WTC11 (cell line): ENCODE data around the gene DOCK1. TPM values are rescaled to one million over a fixed set of nuclear protein-coding genes. Genes with fewer than 3 reads are reported as not detected.

ENCODE experiments used
- ATAC-seq: fragments of 200-7000 bp; cut with Tn5 transposase; 2 replicates; pipeline ENCODE4 v1.10.0; 2021; ENCODE audit warnings: mild to moderate bottlenecking, moderate library complexity
- CTCF ChIA-PET: fragments of 300-600 bp; sonication (Branson Sonifier 250); formaldehyde crosslinking; loops from one replicate; lab custom pipeline; 2021; ENCODE audit warnings: antibody characterized with exemption; lab: Charles Lee
- POLR2A ChIA-PET: fragments of 350-600 bp; sonication (Branson Sonifier 250); formaldehyde crosslinking; loops from one replicate; lab custom pipeline; 2021; ENCODE audit warnings: antibody characterized with exemption; lab: Charles Lee
- DNase-seq: peaks from one replicate; pipeline ENCODE4 v3.0.0; 2021; ENCODE audit warnings: low spot score
- H3K27ac Mint-ChIP-seq: 2 replicates; pipeline ENCODE4 v1.8.0; 2021; ENCODE audit warnings: mixed read lengths
- H3K27me3 Mint-ChIP-seq: 2 replicates; pipeline ENCODE4 v1.8.0; 2021; ENCODE audit warnings: low read depth, mild to moderate bottlenecking, moderate library complexity, mixed read lengths
- H3K36me3 Mint-ChIP-seq: 2 replicates; pipeline ENCODE4 v1.8.0; 2021; ENCODE audit warnings: mixed read lengths
- H3K4me1 Mint-ChIP-seq: 2 replicates; pipeline ENCODE4 v1.8.0; 2022; ENCODE audit warnings: mixed read lengths
- H3K4me3 Mint-ChIP-seq: 2 replicates; pipeline ENCODE4 v1.8.0; 2021; ENCODE audit warnings: mild to moderate bottlenecking, moderate library complexity, mixed read lengths
- H3K9me3 Mint-ChIP-seq: 2 replicates; pipeline ENCODE4 v1.8.0; 2021; ENCODE audit warnings: mixed read lengths
- ARID4B ChIP-seq: sonication (generic); formaldehyde crosslinking; IDR thresholded peaks from 2 replicates; pipeline ENCODE4 v1.8.0; 2023; ENCODE audit warnings: missing genetic modification reagents, mild to moderate bottlenecking, borderline replicate concordance
- ATF3 ChIP-seq: sonication (generic); formaldehyde crosslinking; conservative IDR thresholded peaks from 2 replicates; pipeline ENCODE4 v1.8.1; 2022; ENCODE audit warnings: mild to moderate bottlenecking, missing genetic modification reagents
- CREB1 ChIP-seq: sonication (generic); formaldehyde crosslinking; IDR thresholded peaks from 2 replicates; pipeline ENCODE4 v1.8.0; 2023; ENCODE audit warnings: mild to moderate bottlenecking, missing genetic modification reagents
- E2F4 ChIP-seq: sonication (generic); formaldehyde crosslinking; IDR thresholded peaks from 2 replicates; pipeline ENCODE4 v1.8.1; 2022; ENCODE audit warnings: low read depth, mild to moderate bottlenecking, moderate library complexity, missing genetic modification reagents, borderline replicate concordance
- ESRRA ChIP-seq: sonication (generic); formaldehyde crosslinking; IDR thresholded peaks from 2 replicates; pipeline ENCODE4 v1.8.1; 2022; ENCODE audit warnings: mild to moderate bottlenecking, missing genetic modification reagents, borderline replicate concordance
- FOXK1 ChIP-seq: sonication (generic); formaldehyde crosslinking; IDR thresholded peaks from 2 replicates; pipeline ENCODE4 v1.8.0; 2022; ENCODE audit warnings: mild to moderate bottlenecking, moderate library complexity, missing genetic modification reagents
- FOXP4 ChIP-seq: sonication (generic); formaldehyde crosslinking; IDR thresholded peaks from 2 replicates; pipeline ENCODE4 v1.8.0; 2022; ENCODE audit warnings: mild to moderate bottlenecking, missing genetic modification reagents
- GRHL2 ChIP-seq: fragments of 250-450 bp; sonication (Bioruptor Pico); IDR thresholded peaks from 2 replicates; pipeline ENCODE4 v1.8.0; 2022; ENCODE audit warnings: mild to moderate bottlenecking, moderate library complexity; ENCODE audit not compliant: insufficient replicate concordance, severe bottlenecking
- HMGA2 ChIP-seq: fragments of 250-450 bp; sonication (Bioruptor Pico); IDR thresholded peaks from 2 replicates; pipeline ENCODE4 v1.4.0; 2021; ENCODE audit warnings: mild to moderate bottlenecking, moderate library complexity
- IRF2 ChIP-seq: sonication (generic); formaldehyde crosslinking; IDR thresholded peaks from 2 replicates; pipeline ENCODE4 v1.8.0; 2022; ENCODE audit warnings: low read depth, missing genetic modification reagents, borderline replicate concordance
- JAZF1 ChIP-seq: fragments of 250-450 bp; sonication (Bioruptor Pico); IDR thresholded peaks from 2 replicates; pipeline ENCODE4 v1.9.0; 2021; ENCODE audit warnings: moderate library complexity, mild to moderate bottlenecking, inconsistent platforms
- MLX ChIP-seq: sonication (generic); formaldehyde crosslinking; IDR thresholded peaks from 2 replicates; pipeline ENCODE4 v1.8.1; 2023; ENCODE audit warnings: mild to moderate bottlenecking, missing genetic modification reagents, moderate library complexity
- MYBL2 ChIP-seq: sonication (generic); formaldehyde crosslinking; IDR thresholded peaks from 2 replicates; pipeline ENCODE4 v1.8.1; 2023; ENCODE audit warnings: mild to moderate bottlenecking, moderate library complexity, missing genetic modification reagents
- NR3C1 ChIP-seq: sonication (generic); formaldehyde crosslinking; conservative IDR thresholded peaks from 2 replicates; pipeline ENCODE4 v1.8.1; 2023; ENCODE audit warnings: low read depth, mild to moderate bottlenecking, missing genetic modification reagents
- OVOL2 ChIP-seq: fragments of 250-450 bp; sonication (Bioruptor Pico); IDR thresholded peaks from 2 replicates; pipeline ENCODE4 v1.9.0; 2021; ENCODE audit warnings: mild to moderate bottlenecking, borderline replicate concordance
- PRRX2 ChIP-seq: fragments of 250-450 bp; sonication (Bioruptor Pico); IDR thresholded peaks from 2 replicates; pipeline ENCODE4 v1.8.0; 2021; ENCODE audit warnings: mild to moderate bottlenecking
- RORB ChIP-seq: fragments of 250-450 bp; sonication (Bioruptor Pico); IDR thresholded peaks from 2 replicates; pipeline ENCODE4 v1.9.0; 2021; ENCODE audit warnings: mild to moderate bottlenecking
- SOX15 ChIP-seq: fragments of 250-450 bp; sonication (Bioruptor Pico); IDR thresholded peaks from 2 replicates; pipeline ENCODE4 v1.9.0; 2021; ENCODE audit warnings: mild to moderate bottlenecking
- ZBTB43 ChIP-seq: sonication (generic); formaldehyde crosslinking; IDR thresholded peaks from 2 replicates; pipeline ENCODE4 v1.8.1; 2023; ENCODE audit warnings: mild to moderate bottlenecking, missing genetic modification reagents
- ZMAT4 ChIP-seq: fragments of 250-450 bp; sonication (Bioruptor Pico); IDR thresholded peaks from 2 replicates; pipeline ENCODE4 v1.9.0; 2021; ENCODE audit warnings: mild to moderate bottlenecking
- ZNF396 ChIP-seq: fragments of 250-450 bp; sonication (Bioruptor Pico); IDR thresholded peaks from 2 replicates; pipeline ENCODE4 v1.8.0; 2021; ENCODE audit warnings: mild to moderate bottlenecking, moderate library complexity, borderline replicate concordance
- ZSCAN18 ChIP-seq: fragments of 250-450 bp; sonication (Bioruptor Pico); IDR thresholded peaks from 2 replicates; pipeline ENCODE4 v2.1.2; 2022; ENCODE audit warnings: mild to moderate bottlenecking, moderate library complexity
- total RNA-seq: library from RNA; stranded (reverse); gene quantifications from 3 replicates; pipeline ENCODE4 v1.2.3, GENCODE V29; 2021

Gene DOCK1
- total RNA-seq, 1 experiment from 2014 or later = 52.1 TPM

- TF ChIP-seq CREB1 (CRISPR knock-in tag) = no peak
- TF ChIP-seq PRRX2 = no peak
- no peak for TF ChIP-seq MYBL2 (CRISPR knock-in tag)
- TF ChIP-seq ARID4B (CRISPR knock-in tag) = no peak
- no peak for TF ChIP-seq ATF3 (CRISPR knock-in tag)
- no peak for TF ChIP-seq JAZF1 (CRISPR knock-in tag)
- TF ChIP-seq NR3C1 = no peak
- no peak for TF ChIP-seq MLX
- no peak for TF ChIP-seq ZMAT4 (CRISPR knock-in tag)
- no peak for TF ChIP-seq E2F4 (CRISPR knock-in tag)
- no peak for TF ChIP-seq ESRRA (CRISPR knock-in tag)
- no peak for TF ChIP-seq RORB (CRISPR knock-in tag)
- Mint-ChIP-seq H3K27me3 (no peaks in the 10 kb centered on the region), H3K9me3 (no peaks in the 10 kb centered on the region), H3K4me1 (peaks cover 45% of the 10 kb centered on the region), H3K36me3 (no peaks in the 10 kb centered on the region), H3K4me3 (no peak overlapping the region), H3K27ac (peak overlapping the region; percentile 34; the same call in 1 of the 2 replicates)
- DNase-seq (no peak), ATAC-seq (no peak)
- ChIA-PET CTCF (no interaction called here), POLR2A (no interaction called here)
Measured at GRCh38 chr10:127299956-127300689, 394.9 kb downstream of the DOCK1 start.

GRCh38 chr10:127300868-127301321 lies 395.7 kb downstream of the DOCK1 start:
- peak overlapping the region; percentile 11 for H3K27ac Mint-ChIP-seq
- H3K4me3 Mint-ChIP-seq = no peak overlapping the region
- peaks cover 47% of the 10 kb centered on the region for H3K4me1 Mint-ChIP-seq
- ChIA-PET CTCF (interaction anchor here (0.6 kb wide), 1 partner anchor 57 kb away, joined by 3 read pairs; no protein-coding TSS in a partner anchor), POLR2A (no interaction called here)
- no peak for ATAC-seq
- TF ChIP-seq IRF2 (no peak), ZSCAN18 (no peak), GRHL2 (CRISPR knock-in tag) (no peak), FOXK1 (CRISPR knock-in tag) (no peak), HMGA2 (no peak), ZBTB43 (CRISPR knock-in tag) (no peak), ZNF396 (CRISPR knock-in tag) (no peak), CREB1 (CRISPR knock-in tag) (no peak), SOX15 (no peak), ESRRA (CRISPR knock-in tag) (no peak), FOXP4 (CRISPR knock-in tag) (no peak), OVOL2 (no peak)
- H3K36me3 Mint-ChIP-seq = no peaks in the 10 kb centered on the region
- DNase-seq = no peak
- no peaks in the 10 kb centered on the region for H3K27me3 Mint-ChIP-seq
- no peaks in the 10 kb centered on the region for H3K9me3 Mint-ChIP-seq
